Neural cell (in vitro differentiated cells): ENCODE data around the gene B4GALNT3. TPM values are rescaled to one million over a fixed set of nuclear protein-coding genes. Genes with fewer than 3 reads are reported as not detected.

Experiments
- H2AFZ ChIP-seq: fragments of 200-600, 300-800 bp; sonication (generic), shearing (Covaris generic); 2 replicates; pipeline ENCODE4 v1.6.0; 2014; ENCODE audit warnings: low read depth, mild to moderate bottlenecking, antibody characterized with exemption, low read length, moderate library complexity
- H3F3A ChIP-seq: fragments of 200-600 bp; shearing (Covaris generic); 2 replicates; pipeline ENCODE4 v1.6.1; 2016; ENCODE audit warnings: mild to moderate bottlenecking, moderate library complexity, mixed read lengths, antibody characterized with exemption, low read length; ENCODE audit not compliant: insufficient read depth, poor library complexity, severe bottlenecking
- H3K27ac ChIP-seq: fragments of 200-600, 300-800 bp; sonication (generic), shearing (Covaris generic); 2 replicates; pipeline ENCODE4 v1.5.1; 2014; ENCODE audit warnings: mild to moderate bottlenecking, low read length, moderate library complexity
- H3K27me3 ChIP-seq: fragments of 300-800, 200-600 bp; sonication (generic), shearing (Covaris generic); 2 replicates; pipeline ENCODE4 v1.6.0; 2014; ENCODE audit warnings: mild to moderate bottlenecking, low read depth, low read length, moderate library complexity; ENCODE audit not compliant: insufficient read depth
- H3K36me3 ChIP-seq: fragments of 300-800, 200-600 bp; sonication (generic), shearing (Covaris generic); 2 replicates; pipeline ENCODE4 v1.5.1; 2014; ENCODE audit warnings: mild to moderate bottlenecking, antibody characterized with exemption, low read length, moderate library complexity; ENCODE audit not compliant: insufficient read depth
- H3K4me2 ChIP-seq: fragments of 300-800, 200-600 bp; sonication (generic), shearing (Covaris generic); 2 replicates; pipeline ENCODE4 v1.6.0; 2014; ENCODE audit warnings: mild to moderate bottlenecking, low read length
- H3K4me3 ChIP-seq: fragments of 300-800, 200-600 bp; sonication (generic), shearing (Covaris generic); 2 replicates; pipeline ENCODE4 v1.5.1; 2014; ENCODE audit warnings: mild to moderate bottlenecking, low read length, moderate library complexity
- H3K79me2 ChIP-seq: fragments of 200-600 bp; shearing (Covaris generic); replicated peaks from 2 replicates; pipeline ENCODE4 v1.6.0; 2014; ENCODE audit warnings: mild to moderate bottlenecking, low read length, moderate library complexity; ENCODE audit not compliant: insufficient read depth
- H3K9ac ChIP-seq: fragments of 300-800, 200-600 bp; sonication (generic), shearing (Covaris generic); 2 replicates; pipeline ENCODE4 v1.6.1; 2016; ENCODE audit warnings: mild to moderate bottlenecking, low read length, mixed read lengths
- H3K9me2 ChIP-seq: fragments of 200-600 bp; shearing (Covaris generic); 2 replicates; pipeline ENCODE4 v1.6.1; 2016; ENCODE audit warnings: mild to moderate bottlenecking, low read length, mixed read lengths; ENCODE audit not compliant: insufficient read depth
- H3K9me3 ChIP-seq: fragments of 200-600, 300-800 bp; sonication (generic), shearing (Covaris generic); 2 replicates; pipeline ENCODE4 v1.6.1; 2016; ENCODE audit warnings: mild to moderate bottlenecking, mixed run types, low read length, moderate library complexity, mixed read lengths
- H4K20me1 ChIP-seq: fragments of 200-600 bp; shearing (Covaris generic); 2 replicates; pipeline ENCODE4 v1.6.1; 2016; ENCODE audit warnings: mild to moderate bottlenecking, mixed run types; ENCODE audit not compliant: insufficient read depth
- EP300 ChIP-seq: fragments of 450-650 bp; conservative IDR thresholded peaks from 2 replicates; pipeline ENCODE4 v1.6.1; 2014; ENCODE audit warnings: antibody characterized with exemption, mild to moderate bottlenecking, moderate library complexity; ENCODE audit not compliant: poor library complexity, severe bottlenecking
- EZH2 ChIP-seq: fragments of 200-600, 300-800 bp; shearing (Covaris generic), sonication (generic); IDR thresholded peaks from 2 replicates; pipeline ENCODE4 v1.6.1; 2014; ENCODE audit warnings: antibody characterized with exemption, low read length, borderline replicate concordance, mild to moderate bottlenecking; ENCODE audit not compliant: insufficient read depth, poor library complexity, severe bottlenecking
- MXI1 ChIP-seq: fragments of 450-650 bp; conservative IDR thresholded peaks from 2 replicates; pipeline ENCODE4 v1.6.1; 2014; ENCODE audit warnings: antibody characterized with exemption, mild to moderate bottlenecking; ENCODE audit not compliant: poor library complexity, severe bottlenecking
- POLR2AphosphoS5 ChIP-seq: IDR thresholded peaks from 2 replicates; pipeline ENCODE4 v1.6.1; 2012
- REST ChIP-seq: IDR thresholded peaks from 2 replicates; pipeline ENCODE4 v1.6.1; 2012; ENCODE audit warnings: borderline replicate concordance
- TAF1 ChIP-seq: IDR thresholded peaks from 2 replicates; pipeline ENCODE4 v1.6.1; 2012; ENCODE audit warnings: low read depth
- polyA plus RNA-seq: library from polyadenylated mRNA; depleted of rRNA; stranded (reverse); fragments of >200 nt; gene quantifications from 2 replicates; pipeline ENCODE4 v1.2.3, GENCODE V29; 2014
- TF ChIP-seq, protein P1 (sequence below): fragments of 450-650 bp; IDR thresholded peaks from 2 replicates; pipeline ENCODE4 v1.5.1; 2014; ENCODE audit warnings: antibody characterized with exemption, mild to moderate bottlenecking, moderate library complexity; ENCODE audit not compliant: poor library complexity, severe bottlenecking

B4GALNT3 gene
- polyA plus RNA-seq, 1 donor from 2014 or later: 6.7 TPM

DNA sequence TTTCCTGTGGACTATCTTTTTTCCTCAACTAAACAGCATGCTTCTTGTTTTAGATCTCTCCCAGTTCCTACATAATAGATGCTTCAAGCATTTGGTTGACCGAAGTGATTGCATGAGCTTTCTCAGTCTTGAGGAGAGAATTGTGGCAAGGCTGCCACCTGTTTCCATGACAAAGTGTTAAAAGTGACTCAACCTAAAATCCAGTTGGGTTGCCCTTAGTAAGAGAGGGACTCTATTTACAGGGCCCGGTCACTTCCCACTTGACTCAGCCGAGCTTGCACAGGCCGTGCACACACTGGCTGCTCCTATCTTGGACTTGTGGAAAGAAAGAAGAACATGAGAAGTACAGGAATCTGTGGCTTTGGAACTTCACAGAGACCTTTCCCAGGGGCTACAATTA is 2.1 kb upstream of the B4GALNT3 start:
- Histone ChIP-seq H3K9me2 (no peaks in the 10 kb centered on the region), H3K27me3 (peaks cover 25% of the 10 kb centered on the region), H3K9me3 (no peaks in the 10 kb centered on the region), H2AFZ (no peak overlapping the region), H3K9ac (no peak overlapping the region), H3K36me3 (no peaks in the 10 kb centered on the region), H3F3A (no peaks in the 10 kb centered on the region), H3K27ac (no peak overlapping the region), H4K20me1 (no peaks in the 10 kb centered on the region), H3K79me2 (no peaks in the 10 kb centered on the region), H3K4me2 (no peak overlapping the region), H3K4me3 (no peak overlapping the region)
- TF ChIP-seq EP300: no peak
- TF ChIP-seq REST: no peak

GRCh38 chr12:459050-459429 is 699 bp upstream of the B4GALNT3 start:
- H3K79me2 ChIP-seq: no peaks in the 10 kb centered on the region
- no peaks in the 10 kb centered on the region for H3K9me2 ChIP-seq
- H3K36me3 ChIP-seq: no peaks in the 10 kb centered on the region
- H3K4me2 ChIP-seq: no peak overlapping the region
- H2AFZ ChIP-seq: no peak overlapping the region
- H3K27ac ChIP-seq: no peak overlapping the region
- TF ChIP-seq EZH2 (no peak), TAF1 (no peak), MXI1 (no peak), POLR2AphosphoS5 (no peak), REST (no peak)
- TF ChIP-seq, protein P1, sequence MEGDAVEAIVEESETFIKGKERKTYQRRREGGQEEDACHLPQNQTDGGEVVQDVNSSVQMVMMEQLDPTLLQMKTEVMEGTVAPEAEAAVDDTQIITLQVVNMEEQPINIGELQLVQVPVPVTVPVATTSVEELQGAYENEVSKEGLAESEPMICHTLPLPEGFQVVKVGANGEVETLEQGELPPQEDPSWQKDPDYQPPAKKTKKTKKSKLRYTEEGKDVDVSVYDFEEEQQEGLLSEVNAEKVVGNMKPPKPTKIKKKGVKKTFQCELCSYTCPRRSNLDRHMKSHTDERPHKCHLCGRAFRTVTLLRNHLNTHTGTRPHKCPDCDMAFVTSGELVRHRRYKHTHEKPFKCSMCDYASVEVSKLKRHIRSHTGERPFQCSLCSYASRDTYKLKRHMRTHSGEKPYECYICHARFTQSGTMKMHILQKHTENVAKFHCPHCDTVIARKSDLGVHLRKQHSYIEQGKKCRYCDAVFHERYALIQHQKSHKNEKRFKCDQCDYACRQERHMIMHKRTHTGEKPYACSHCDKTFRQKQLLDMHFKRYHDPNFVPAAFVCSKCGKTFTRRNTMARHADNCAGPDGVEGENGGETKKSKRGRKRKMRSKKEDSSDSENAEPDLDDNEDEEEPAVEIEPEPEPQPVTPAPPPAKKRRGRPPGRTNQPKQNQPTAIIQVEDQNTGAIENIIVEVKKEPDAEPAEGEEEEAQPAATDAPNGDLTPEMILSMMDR: no peak
- no peaks in the 10 kb centered on the region for H3K9me3 ChIP-seq
- peak overlapping the region; percentile 76 for H3K4me3 ChIP-seq
- peaks cover 25% of the 10 kb centered on the region for H3K27me3 ChIP-seq
- no peaks in the 10 kb centered on the region for H3F3A ChIP-seq
- H3K9ac ChIP-seq: no peak overlapping the region
- H4K20me1 ChIP-seq: no peaks in the 10 kb centered on the region
